Smooth muscle cell (in vitro differentiated cells): ENCODE measurements around the gene ZNF350. TPM values are rescaled to one million over a fixed set of nuclear protein-coding genes. Genes with fewer than 3 reads are reported as not detected.

Experiments used
- DNase-seq: peaks from one replicate; lab custom pipeline; 2025; ENCODE audit not compliant: unreplicated experiment; lab: John Stamatoyannopoulos, UW
- H2AFZ ChIP-seq: fragments of 200-600 bp; sonication (generic); 2 replicates; pipeline ENCODE4 v1.6.0; 2016; ENCODE audit warnings: antibody characterized with exemption, low read depth, mild to moderate bottlenecking
- H3F3A ChIP-seq: fragments of 200-600 bp; sonication (generic); 2 replicates; pipeline ENCODE4 v1.6.0; 2017; ENCODE audit warnings: antibody characterized with exemption, low read depth
- H3K27ac ChIP-seq: fragments of 200-600 bp; sonication (generic); 2 replicates; pipeline ENCODE4 v1.5.1; 2016; ENCODE audit warnings: low read depth, mild to moderate bottlenecking
- H3K27me3 ChIP-seq: fragments of 200-600 bp; sonication (generic); 2 replicates; pipeline ENCODE4 v1.6.1; 2016; ENCODE audit warnings: low read depth, mild to moderate bottlenecking
- H3K36me3 ChIP-seq: fragments of 200-600 bp; sonication (generic); 2 replicates; pipeline ENCODE4 v1.5.1; 2016; ENCODE audit warnings: low read depth
- H3K4me1 ChIP-seq: fragments of 200-600 bp; sonication (generic); 2 replicates; pipeline ENCODE4 v1.5.1; 2016; ENCODE audit warnings: low read depth
- H3K4me2 ChIP-seq: fragments of 200-600 bp; sonication (generic); 2 replicates; pipeline ENCODE4 v1.6.0; 2016; ENCODE audit warnings: mild to moderate bottlenecking
- H3K4me3 ChIP-seq: fragments of 200-600 bp; sonication (generic); 2 replicates; pipeline ENCODE4 v1.5.1; 2016; ENCODE audit warnings: mild to moderate bottlenecking
- H3K79me2 ChIP-seq: fragments of 200-600 bp; sonication (generic); 2 replicates; pipeline ENCODE4 v1.6.0; 2016; ENCODE audit warnings: low read depth, mild to moderate bottlenecking
- H3K9ac ChIP-seq: fragments of 200-600 bp; sonication (generic); 2 replicates; pipeline ENCODE4 v1.6.0; 2016; ENCODE audit warnings: low read depth
- H3K9me3 ChIP-seq: fragments of 200-600 bp; sonication (generic); replicated peaks from 2 replicates; pipeline ENCODE4 v1.5.1; 2016; ENCODE audit warnings: low read depth
- H4K20me1 ChIP-seq: fragments of 200-600 bp; sonication (generic); 2 replicates; pipeline ENCODE4 v1.6.0; 2016; ENCODE audit warnings: low read depth
- CTCF ChIP-seq: fragments of 200-600 bp; sonication (generic); IDR thresholded peaks from 2 replicates; pipeline ENCODE4 v1.5.1; 2017; ENCODE audit warnings: borderline replicate concordance, mild to moderate bottlenecking, antibody characterized with exemption; ENCODE audit not compliant: insufficient read depth, poor library complexity, severe bottlenecking
- WGBS: methylation state at CpG from one replicate; pipeline ENCODE4 v1.1.7; 2016; ENCODE audit warnings: low lambda C conversion rate; 5-methylcytosine and 5-hydroxymethylcytosine counted together
- polyA plus RNA-seq: library from polyadenylated mRNA; unstranded; fragments of >200 nt; fragmentation: Nextera tagmentation; extraction: Ambion mirVana; gene quantifications from 2 replicates; pipeline ENCODE4 v1.2.1, GENCODE V29; 2016
- total RNA-seq: library from RNA; depleted of rRNA; stranded (reverse); fragments of >200 nt; gene quantifications from 2 replicates; pipeline ENCODE4 v1.2.3, GENCODE V29; 2014

ZNF350 gene
- total and polyA plus RNA-seq, 2 experiments from 2014 or later: 3.0 to 5.2 TPM

DNA sequence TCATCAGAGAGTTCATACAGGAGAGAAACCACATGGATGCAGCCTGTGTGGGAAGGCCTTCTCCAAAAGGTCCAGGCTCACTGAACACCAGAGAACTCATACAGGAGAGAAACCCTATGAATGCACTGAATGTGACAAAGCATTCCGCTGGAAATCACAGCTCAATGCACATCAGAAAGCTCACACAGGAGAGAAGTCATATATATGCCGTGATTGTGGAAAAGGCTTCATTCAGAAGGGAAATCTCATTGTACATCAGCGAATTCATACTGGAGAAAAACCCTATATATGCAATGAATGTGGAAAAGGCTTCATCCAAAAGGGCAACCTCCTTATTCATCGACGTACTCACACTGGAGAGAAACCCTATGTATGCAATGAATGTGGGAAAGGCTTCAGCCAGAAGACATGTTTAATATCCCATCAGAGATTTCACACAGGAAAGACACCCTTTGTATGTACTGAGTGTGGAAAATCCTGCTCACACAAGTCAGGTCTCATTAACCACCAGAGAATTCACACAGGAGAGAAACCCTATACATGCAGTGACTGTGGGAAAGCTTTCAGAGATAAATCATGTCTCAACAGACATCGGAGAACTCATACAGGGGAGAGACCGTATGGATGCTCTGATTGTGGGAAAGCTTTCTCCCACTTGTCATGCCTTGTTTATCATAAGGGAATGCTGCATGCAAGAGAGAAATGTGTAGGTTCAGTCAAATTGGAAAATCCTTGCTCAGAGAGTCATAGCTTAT is 41.7 kb downstream of the ZNF350 start:
- no peak overlapping the region for H3K9ac ChIP-seq
- no peak overlapping the region for H3K4me3 ChIP-seq
- H3K79me2 ChIP-seq: no peaks in the 10 kb centered on the region
- no peaks in the 10 kb centered on the region for H4K20me1 ChIP-seq
- peaks cover 72% of the 10 kb centered on the region for H3K9me3 ChIP-seq
- no peak for DNase-seq
- TF ChIP-seq CTCF: no peak
- 98% methylated on average over 7 of the region's 7 CpGs for WGBS
- no peaks in the 10 kb centered on the region for H3K4me1 ChIP-seq
- H3F3A ChIP-seq: no peaks in the 10 kb centered on the region
- no peak overlapping the region for H2AFZ ChIP-seq
- H3K36me3 ChIP-seq: peaks cover 57% of the 10 kb centered on the region
- no peaks in the 10 kb centered on the region for H3K27me3 ChIP-seq
- H3K4me2 ChIP-seq: no peak overlapping the region
- no peak overlapping the region for H3K27ac ChIP-seq

GRCh38 chr19:51938936-51939335 is 47.7 kb downstream of the ZNF350 start:
- Histone ChIP-seq H3F3A (no peaks in the 10 kb centered on the region), H3K4me3 (no peak overlapping the region), H3K27ac (no peak overlapping the region), H3K9ac (no peak overlapping the region), H3K27me3 (no peaks in the 10 kb centered on the region), H3K4me2 (no peak overlapping the region), H3K79me2 (peaks cover under 1% of the 10 kb centered on the region), H4K20me1 (no peaks in the 10 kb centered on the region), H3K9me3 (peaks cover 64% of the 10 kb centered on the region), H2AFZ (no peak overlapping the region), H3K36me3 (peaks cover 77% of the 10 kb centered on the region), H3K4me1 (no peaks in the 10 kb centered on the region)
- DNase-seq: no peak
- 97% methylated on average over 2 of the region's 2 CpGs for WGBS
- TF ChIP-seq CTCF: no peak

GRCh38 chr19:51931921-51932320 is 54.7 kb downstream of the ZNF350 start:
- Histone ChIP-seq H3K79me2 (peaks cover 20% of the 10 kb centered on the region), H3K36me3 (peaks cover 52% of the 10 kb centered on the region), H3K9me3 (peaks cover 18% of the 10 kb centered on the region), H3K4me1 (peaks cover 4% of the 10 kb centered on the region), H2AFZ (no peak overlapping the region), H3K4me3 (no peak overlapping the region), H3F3A (no peaks in the 10 kb centered on the region), H3K9ac (no peak overlapping the region), H3K27me3 (no peaks in the 10 kb centered on the region), H4K20me1 (no peaks in the 10 kb centered on the region), H3K4me2 (no peak overlapping the region), H3K27ac (no peak overlapping the region)
- DNase-seq: no peak
- 94% methylated on average over 8 of the region's 8 CpGs for WGBS
- TF ChIP-seq CTCF: no peak

GRCh38 chr19:51927859-51928258 is 58.8 kb downstream of the ZNF350 start:
- H3K27ac ChIP-seq: no peak overlapping the region
- no peak for DNase-seq
- H4K20me1 ChIP-seq: no peaks in the 10 kb centered on the region
- peaks cover 4% of the 10 kb centered on the region for H3K4me1 ChIP-seq
- H3F3A ChIP-seq: no peaks in the 10 kb centered on the region
- H3K36me3 ChIP-seq: peaks cover 26% of the 10 kb centered on the region
- H3K27me3 ChIP-seq: no peaks in the 10 kb centered on the region
- H3K4me3 ChIP-seq: peak overlapping the region; percentile 77
- H3K4me2 ChIP-seq: peak overlapping the region; percentile 88
- peak overlapping the region; percentile 63 for H3K9ac ChIP-seq
- WGBS: 42% methylated on average over 13 of the region's 13 CpGs
- H2AFZ ChIP-seq: peak overlapping the region; percentile 96
- TF ChIP-seq CTCF: no peak
- peaks cover 14% of the 10 kb centered on the region for H3K79me2 ChIP-seq
- peaks cover 6% of the 10 kb centered on the region for H3K9me3 ChIP-seq
